ENCODE measurements around the gene LIN37. TPM values are rescaled to one million over a fixed set of nuclear protein-coding genes. Genes with fewer than 3 reads are reported as not detected.
A peak's percentile ranks its signal among the peaks of the same experiment; 100 is the strongest.

LIN37 gene
- total and polyA plus RNA-seq, 9 of the 15 experiments (the other 6 are each of a cell fraction or from before 2014, with no cell fraction given): 1.2 to 12.5 (median 8.6) TPM

DNA sequence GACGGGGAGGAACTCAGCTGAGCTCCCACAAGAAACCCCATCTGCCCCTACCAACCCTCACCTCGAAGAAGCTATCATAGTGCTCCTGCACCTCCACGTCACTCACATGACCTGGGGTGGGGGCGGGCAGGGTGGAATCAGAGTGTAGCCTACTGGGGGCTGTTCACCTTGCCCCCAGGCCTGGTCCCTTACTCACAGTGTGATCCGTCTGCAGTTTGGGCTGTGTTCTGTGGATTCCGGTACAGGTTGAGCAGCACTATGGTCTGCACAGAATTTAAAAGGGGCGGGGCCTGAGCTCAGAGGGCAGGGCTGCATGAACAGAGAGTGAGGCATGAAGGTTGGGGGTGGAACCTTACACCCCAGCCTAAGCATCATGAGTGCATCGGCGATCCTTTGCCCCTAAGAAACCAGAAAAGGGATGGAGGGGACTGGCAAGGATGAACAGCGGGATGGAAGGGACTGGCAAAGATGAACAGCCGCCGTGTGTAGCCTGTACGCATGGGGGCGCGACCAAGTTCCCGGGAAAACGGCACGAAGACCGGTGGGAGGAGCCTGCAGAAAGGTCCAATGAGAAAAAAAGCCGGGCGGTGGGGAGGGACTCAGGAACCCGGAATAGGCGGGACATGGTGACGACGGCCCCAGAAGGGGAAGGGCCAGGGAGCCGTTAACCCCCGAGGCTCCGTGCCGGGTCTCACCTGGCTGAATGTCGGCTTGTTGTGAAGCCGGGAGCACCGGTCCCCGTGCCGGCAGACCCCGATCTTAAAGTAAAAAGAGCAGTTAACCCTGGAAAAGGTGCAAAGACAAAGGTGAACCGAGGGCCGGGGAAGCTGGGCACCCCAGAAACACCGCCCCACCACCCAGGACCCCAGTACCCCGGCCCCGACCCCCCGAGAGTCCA is 3.7 kb upstream of the LIN37 start (continued):
- TF ChIP-seq, protein P1, sequence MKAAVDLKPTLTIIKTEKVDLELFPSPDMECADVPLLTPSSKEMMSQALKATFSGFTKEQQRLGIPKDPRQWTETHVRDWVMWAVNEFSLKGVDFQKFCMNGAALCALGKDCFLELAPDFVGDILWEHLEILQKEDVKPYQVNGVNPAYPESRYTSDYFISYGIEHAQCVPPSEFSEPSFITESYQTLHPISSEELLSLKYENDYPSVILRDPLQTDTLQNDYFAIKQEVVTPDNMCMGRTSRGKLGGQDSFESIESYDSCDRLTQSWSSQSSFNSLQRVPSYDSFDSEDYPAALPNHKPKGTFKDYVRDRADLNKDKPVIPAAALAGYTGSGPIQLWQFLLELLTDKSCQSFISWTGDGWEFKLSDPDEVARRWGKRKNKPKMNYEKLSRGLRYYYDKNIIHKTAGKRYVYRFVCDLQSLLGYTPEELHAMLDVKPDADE (conservative IDR thresholded peaks at IDR 0.05; ENCODE audit: control insufficient read depth, low read depth, low read length): no peak
- TF ChIP-seq, protein P2, sequence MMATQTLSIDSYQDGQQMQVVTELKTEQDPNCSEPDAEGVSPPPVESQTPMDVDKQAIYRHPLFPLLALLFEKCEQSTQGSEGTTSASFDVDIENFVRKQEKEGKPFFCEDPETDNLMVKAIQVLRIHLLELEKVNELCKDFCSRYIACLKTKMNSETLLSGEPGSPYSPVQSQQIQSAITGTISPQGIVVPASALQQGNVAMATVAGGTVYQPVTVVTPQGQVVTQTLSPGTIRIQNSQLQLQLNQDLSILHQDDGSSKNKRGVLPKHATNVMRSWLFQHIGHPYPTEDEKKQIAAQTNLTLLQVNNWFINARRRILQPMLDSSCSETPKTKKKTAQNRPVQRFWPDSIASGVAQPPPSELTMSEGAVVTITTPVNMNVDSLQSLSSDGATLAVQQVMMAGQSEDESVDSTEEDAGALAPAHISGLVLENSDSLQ (IDR thresholded peaks at IDR 0.05): peak; percentile 53; the same call in 1 of the 2 replicates
- TF ChIP-seq, protein P3, sequence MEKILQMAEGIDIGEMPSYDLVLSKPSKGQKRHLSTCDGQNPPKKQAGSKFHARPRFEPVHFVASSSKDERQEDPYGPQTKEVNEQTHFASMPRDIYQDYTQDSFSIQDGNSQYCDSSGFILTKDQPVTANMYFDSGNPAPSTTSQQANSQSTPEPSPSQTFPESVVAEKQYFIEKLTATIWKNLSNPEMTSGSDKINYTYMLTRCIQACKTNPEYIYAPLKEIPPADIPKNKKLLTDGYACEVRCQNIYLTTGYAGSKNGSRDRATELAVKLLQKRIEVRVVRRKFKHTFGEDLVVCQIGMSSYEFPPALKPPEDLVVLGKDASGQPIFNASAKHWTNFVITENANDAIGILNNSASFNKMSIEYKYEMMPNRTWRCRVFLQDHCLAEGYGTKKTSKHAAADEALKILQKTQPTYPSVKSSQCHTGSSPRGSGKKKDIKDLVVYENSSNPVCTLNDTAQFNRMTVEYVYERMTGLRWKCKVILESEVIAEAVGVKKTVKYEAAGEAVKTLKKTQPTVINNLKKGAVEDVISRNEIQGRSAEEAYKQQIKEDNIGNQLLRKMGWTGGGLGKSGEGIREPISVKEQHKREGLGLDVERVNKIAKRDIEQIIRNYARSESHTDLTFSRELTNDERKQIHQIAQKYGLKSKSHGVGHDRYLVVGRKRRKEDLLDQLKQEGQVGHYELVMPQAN (IDR thresholded peaks at IDR 0.05; ENCODE audit: borderline replicate concordance): peak; percentile 74; the same call in 1 of the 2 replicates
- TF ChIP-seq, protein P4, sequence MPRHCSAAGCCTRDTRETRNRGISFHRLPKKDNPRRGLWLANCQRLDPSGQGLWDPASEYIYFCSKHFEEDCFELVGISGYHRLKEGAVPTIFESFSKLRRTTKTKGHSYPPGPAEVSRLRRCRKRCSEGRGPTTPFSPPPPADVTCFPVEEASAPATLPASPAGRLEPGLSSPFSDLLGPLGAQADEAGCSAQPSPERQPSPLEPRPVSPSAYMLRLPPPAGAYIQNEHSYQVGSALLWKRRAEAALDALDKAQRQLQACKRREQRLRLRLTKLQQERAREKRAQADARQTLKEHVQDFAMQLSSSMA (CRISPR knock-in tag; IDR thresholded peaks at IDR 0.05): no peak
- TF ChIP-seq HDAC8 (tag; IDR thresholded peaks at IDR 0.05) (no peak), SLC30A9 (CRISPR knock-in tag; IDR thresholded peaks at IDR 0.05) (no peak), HEY1 (CRISPR knock-in tag; IDR thresholded peaks at IDR 0.05; ENCODE audit: borderline replicate concordance) (no peak), NCOA4 (IDR thresholded peaks at IDR 0.05; ENCODE audit: partially characterized antibody) (no peak), ZNF551 (CRISPR knock-in tag; IDR thresholded peaks at IDR 0.05) (no peak), EGR1 (conservative IDR thresholded peaks at IDR 0.05) (peak; percentile 50), GABPB1 (CRISPR knock-in tag; IDR thresholded peaks at IDR 0.05) (no peak), CHCHD3 (CRISPR knock-in tag; IDR thresholded peaks at IDR 0.05) (no peak)
- TF ChIP-seq, protein P5, sequence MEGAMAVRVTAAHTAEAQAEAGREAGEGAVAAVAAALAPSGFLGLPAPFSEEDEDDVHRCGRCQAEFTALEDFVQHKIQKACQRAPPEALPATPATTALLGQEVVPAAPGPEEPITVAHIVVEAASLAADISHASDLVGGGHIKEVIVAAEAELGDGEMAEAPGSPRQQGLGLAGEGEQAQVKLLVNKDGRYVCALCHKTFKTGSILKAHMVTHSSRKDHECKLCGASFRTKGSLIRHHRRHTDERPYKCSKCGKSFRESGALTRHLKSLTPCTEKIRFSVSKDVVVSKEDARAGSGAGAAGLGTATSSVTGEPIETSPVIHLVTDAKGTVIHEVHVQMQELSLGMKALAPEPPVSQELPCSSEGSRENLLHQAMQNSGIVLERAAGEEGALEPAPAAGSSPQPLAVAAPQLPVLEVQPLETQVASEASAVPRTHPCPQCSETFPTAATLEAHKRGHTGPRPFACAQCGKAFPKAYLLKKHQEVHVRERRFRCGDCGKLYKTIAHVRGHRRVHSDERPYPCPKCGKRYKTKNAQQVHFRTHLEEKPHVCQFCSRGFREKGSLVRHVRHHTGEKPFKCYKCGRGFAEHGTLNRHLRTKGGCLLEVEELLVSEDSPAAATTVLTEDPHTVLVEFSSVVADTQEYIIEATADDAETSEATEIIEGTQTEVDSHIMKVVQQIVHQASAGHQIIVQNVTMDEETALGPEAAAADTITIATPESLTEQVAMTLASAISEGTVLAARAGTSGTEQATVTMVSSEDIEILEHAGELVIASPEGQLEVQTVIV (CRISPR knock-in tag; IDR thresholded peaks at IDR 0.05; ENCODE audit: borderline replicate concordance): no peak

All from K562 (cell line).